ENCODE results near the gene IMPG1.
"Not testable (repeated sequence)": the region's sequence is repeated elsewhere in the genome, so short reads cannot be mapped to it uniquely, and the experiment has no call there.

The IMPG1 gene

GRCh38 chr6:75946146-75946831, 126.2 kb downstream of the IMPG1 start:
- DNase-seq = no peak

- no peak for DNase-seq
Observed at GRCh38 chr6:75943381-75943780, 129.1 kb downstream of the IMPG1 start.

- no peak for DNase-seq
Observed at GRCh38 chr6:75941509-75941908, 131.0 kb downstream of the IMPG1 start.

GRCh38 chr6:75940564-75940963, 131.9 kb downstream of the IMPG1 start:
- no peak for DNase-seq

- DNase-seq = no peak
Observed at GRCh38 chr6:75937846-75938245, 134.6 kb downstream of the IMPG1 start.

- DNase-seq = no peak
Observed at GRCh38 chr6:75936682-75937081, 135.8 kb downstream of the IMPG1 start.

- no peak for DNase-seq
Observed at GRCh38 chr6:75935473-75935793, 137.0 kb downstream of the IMPG1 start.

GRCh38 chr6:75934643-75935472, 137.6 kb downstream of the IMPG1 start:
- DNase-seq = peak; percentile 59

- no peak for DNase-seq
Observed at GRCh38 chr6:75933387-75933975, 139.0 kb downstream of the IMPG1 start.

GRCh38 chr6:75932067-75932466, 140.4 kb downstream of the IMPG1 start:
- no peak for DNase-seq

- DNase-seq = no peak
Observed at GRCh38 chr6:75931011-75931680, 141.3 kb downstream of the IMPG1 start.

- DNase-seq = no peak
Observed at GRCh38 chr6:75926293-75927168, 145.9 kb downstream of the IMPG1 start.

GRCh38 chr6:75922226-75922625, 150.2 kb downstream of the IMPG1 start:
- no peak for DNase-seq

GRCh38 chr6:75913040-75913439, 159.4 kb downstream of the IMPG1 start:
- no peak for DNase-seq

GRCh38 chr6:75907444-75907843, 165.0 kb downstream of the IMPG1 start:
- no peak for DNase-seq

- DNase-seq = no peak
Observed at GRCh38 chr6:75906871-75907270, 165.6 kb downstream of the IMPG1 start.

GRCh38 chr6:75905129-75905528, 167.3 kb downstream of the IMPG1 start:
- DNase-seq = not testable (repeated sequence)

- DNase-seq = not testable (repeated sequence)
Observed at GRCh38 chr6:75900216-75900615, 172.2 kb downstream of the IMPG1 start.

GRCh38 chr6:75896526-75896925, 175.9 kb downstream of the IMPG1 start:
- DNase-seq = no peak

GRCh38 chr6:75893776-75894152, 178.7 kb downstream of the IMPG1 start:
- DNase-seq = no peak

GRCh38 chr6:75893058-75893775, 179.2 kb downstream of the IMPG1 start:
- DNase-seq = no peak

- no peak for DNase-seq
Observed at GRCh38 chr6:75892384-75892783, 180.1 kb downstream of the IMPG1 start.

Measured in activated CD8-positive, alpha-beta memory T cell treated with anti-CD3 and anti-CD28 coated beads for 24 hours (primary cell).